ENCODE data around the gene STRN.
"Not testable (repeated sequence)": the region's sequence is repeated elsewhere in the genome, so short reads cannot be mapped to it uniquely, and the experiment has no call there.

The STRN gene

GRCh38 chr2:36966370-36967235, at the start of gene STRN:
TSS of gene STRN (minus strand) at chr2:36966536. CDS start at chr2:36966463, 73 bp downstream.
- Histone ChIP-seq H3K9ac (ENCODE audit: low read length) (peak within 1 kb of the TSS; percentile 70), H3K4me3 (ENCODE audit: low read length) (peak within 1 kb of the TSS; percentile 94), H3K27me3 (ENCODE audit: control insufficient read depth, insufficient read depth, low read length) (no peaks in the 10 kb centered on the region), H3K27ac (ENCODE audit: low read depth, low read length) (peak within 1 kb of the TSS; percentile 84), H3K4me1 (ENCODE audit: control insufficient read depth, insufficient read depth, low read length) (peaks cover 4% of the 10 kb centered on the region), H3K36me3 (ENCODE audit: control insufficient read depth, insufficient read depth, low read length) (no peaks in the 10 kb centered on the region)

GRCh38 chr2:37013315-37013641, 46.9 kb upstream of the STRN start:
- Histone ChIP-seq H3K4me1 (ENCODE audit: control insufficient read depth, insufficient read depth, low read length) (no peaks in the 10 kb centered on the region), H3K27ac (ENCODE audit: low read depth, low read length) (no peak overlapping the region), H3K36me3 (ENCODE audit: control insufficient read depth, insufficient read depth, low read length) (peaks cover 4% of the 10 kb centered on the region), H3K9ac (ENCODE audit: low read length) (no peak overlapping the region), H3K4me3 (ENCODE audit: low read length) (no peak overlapping the region), H3K27me3 (ENCODE audit: control insufficient read depth, insufficient read depth, low read length) (no peaks in the 10 kb centered on the region)

- Histone ChIP-seq H3K4me1 (ENCODE audit: control insufficient read depth, insufficient read depth, low read length) (no peaks in the 10 kb centered on the region), H3K9ac (ENCODE audit: low read length) (no peak overlapping the region), H3K27ac (ENCODE audit: low read depth, low read length) (no peak overlapping the region), H3K4me3 (ENCODE audit: low read length) (no peak overlapping the region), H3K36me3 (ENCODE audit: control insufficient read depth, insufficient read depth, low read length) (peaks cover 7% of the 10 kb centered on the region), H3K27me3 (ENCODE audit: control insufficient read depth, insufficient read depth, low read length) (no peaks in the 10 kb centered on the region)
Observed at GRCh38 chr2:37011130-37011529, 44.8 kb upstream of the STRN start.

DNA sequence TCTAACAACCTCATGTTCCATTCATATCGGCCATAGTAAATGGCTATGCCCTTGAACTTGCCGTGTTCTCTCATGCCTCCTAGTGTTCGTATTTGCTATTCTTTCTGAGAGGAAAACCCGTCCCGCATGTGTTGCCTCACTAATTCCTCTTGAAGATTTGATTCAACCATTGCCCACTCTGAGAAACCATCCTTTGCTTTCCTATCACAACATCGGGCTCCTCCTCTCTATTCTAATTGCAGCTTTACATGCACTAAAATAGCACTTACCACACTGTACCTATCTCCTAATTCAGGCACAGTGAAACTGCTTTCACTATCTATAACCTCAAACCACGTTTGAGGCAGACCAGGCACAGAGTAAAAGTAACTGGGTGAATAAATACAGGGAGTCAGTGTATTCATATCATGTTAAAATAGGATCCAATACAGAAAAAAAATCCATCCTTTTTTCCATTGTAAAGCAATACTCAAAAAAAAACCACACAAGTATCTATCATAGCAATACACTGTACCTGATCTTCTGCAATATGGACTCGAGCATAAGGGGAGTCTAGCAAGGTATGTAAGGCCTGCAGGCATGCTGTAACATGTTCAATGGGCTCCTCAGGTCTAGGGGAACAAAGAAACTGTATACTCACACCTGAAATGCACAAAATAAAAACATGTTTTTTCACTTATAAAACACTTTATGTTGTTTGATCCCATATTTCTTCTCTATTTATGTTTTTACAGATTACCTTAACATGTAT, 39.0 kb upstream of the STRN start:
- H3K36me3 ChIP-seq (ENCODE audit: control insufficient read depth, insufficient read depth, low read length), result peaks cover 21% of the 10 kb centered on the region
- no peak overlapping the region for H3K4me3 ChIP-seq (ENCODE audit: low read length)
- no peak overlapping the region for H3K9ac ChIP-seq (ENCODE audit: low read length)
- H3K4me1 ChIP-seq (ENCODE audit: control insufficient read depth, insufficient read depth, low read length), result no peaks in the 10 kb centered on the region
- no peak overlapping the region for H3K27ac ChIP-seq (ENCODE audit: low read depth, low read length)
- H3K27me3 ChIP-seq (ENCODE audit: control insufficient read depth, insufficient read depth, low read length), result no peaks in the 10 kb centered on the region

- Histone ChIP-seq H3K27ac (ENCODE audit: low read depth, low read length) (no peak overlapping the region), H3K4me1 (ENCODE audit: control insufficient read depth, insufficient read depth, low read length) (no peaks in the 10 kb centered on the region), H3K27me3 (ENCODE audit: control insufficient read depth, insufficient read depth, low read length) (no peaks in the 10 kb centered on the region), H3K9ac (ENCODE audit: low read length) (no peak overlapping the region), H3K36me3 (ENCODE audit: control insufficient read depth, insufficient read depth, low read length) (peaks cover 18% of the 10 kb centered on the region), H3K4me3 (ENCODE audit: low read length) (no peak overlapping the region)
Observed at GRCh38 chr2:37000988-37001556, 34.7 kb upstream of the STRN start.

DNA sequence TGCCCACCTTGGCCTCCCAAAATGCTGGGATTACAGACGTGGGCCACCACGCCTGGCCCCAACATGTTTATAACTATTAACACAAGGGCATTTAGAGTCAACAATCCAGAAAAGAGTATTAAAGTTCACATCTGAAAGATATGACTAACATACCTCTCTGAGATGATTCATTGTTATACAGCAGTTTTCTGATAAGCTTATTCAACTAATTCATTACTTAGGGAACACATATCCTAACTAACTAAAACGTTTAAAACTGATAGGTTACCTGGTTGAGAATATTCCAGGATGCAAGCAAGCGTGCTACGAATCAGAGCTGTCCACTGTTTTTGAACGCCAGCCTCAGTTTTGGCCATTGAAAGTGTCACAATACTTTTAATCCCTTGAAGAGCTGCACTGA, 34.0 kb upstream of the STRN start:
- Histone ChIP-seq H3K36me3 (ENCODE audit: control insufficient read depth, insufficient read depth, low read length) (peaks cover 18% of the 10 kb centered on the region), H3K4me1 (ENCODE audit: control insufficient read depth, insufficient read depth, low read length) (no peaks in the 10 kb centered on the region), H3K4me3 (ENCODE audit: low read length) (no peak overlapping the region), H3K27me3 (ENCODE audit: control insufficient read depth, insufficient read depth, low read length) (no peaks in the 10 kb centered on the region), H3K9ac (ENCODE audit: low read length) (no peak overlapping the region), H3K27ac (ENCODE audit: low read depth, low read length) (no peak overlapping the region)

- H3K4me3 ChIP-seq (ENCODE audit: low read length); H3K27me3 ChIP-seq (ENCODE audit: control insufficient read depth, insufficient read depth, low read length); H3K4me1 ChIP-seq (ENCODE audit: control insufficient read depth, insufficient read depth, low read length); H3K27ac ChIP-seq (ENCODE audit: low read depth, low read length); H3K9ac ChIP-seq (ENCODE audit: low read length): not testable (repeated sequence)
- peaks cover 10% of the 10 kb centered on the region for H3K36me3 ChIP-seq (ENCODE audit: control insufficient read depth, insufficient read depth, low read length)
Observed at GRCh38 chr2:36999416-36999815, 33.1 kb upstream of the STRN start.

DNA sequence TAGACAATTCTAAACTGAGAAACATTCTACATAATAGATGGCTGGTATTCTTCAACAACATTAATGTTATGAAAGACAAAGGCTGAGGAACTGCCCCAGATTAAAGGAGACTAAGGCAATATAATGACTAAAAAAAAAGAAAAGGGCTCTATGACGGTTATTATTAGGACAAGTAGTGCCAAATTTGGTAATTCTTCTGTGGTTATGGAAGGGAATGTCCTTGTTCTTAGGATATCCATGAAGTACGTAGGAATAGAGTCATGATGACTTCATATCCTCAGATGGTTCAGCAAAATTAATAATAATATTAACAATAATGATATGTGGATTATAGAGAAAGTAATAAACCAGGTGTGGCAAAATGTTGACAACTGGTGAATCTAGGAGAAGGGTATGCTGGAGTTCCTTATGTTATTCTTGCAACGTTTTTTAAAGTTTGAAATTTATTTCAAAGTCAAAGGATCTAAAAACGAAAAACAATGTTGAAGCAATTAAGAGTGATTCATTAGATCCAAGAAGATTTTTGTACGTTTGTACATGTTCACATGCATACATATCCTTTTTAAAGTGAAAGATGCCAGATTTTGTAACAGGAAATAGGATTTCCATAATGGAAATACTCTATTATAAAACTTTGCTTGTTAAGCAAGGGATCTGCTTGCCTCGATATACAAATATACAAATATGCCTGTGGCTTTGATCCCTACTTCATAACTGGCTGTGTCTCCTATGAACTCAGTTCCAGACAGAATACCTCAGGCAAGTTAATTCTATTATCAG, 27.7 kb upstream of the STRN start:
- H3K27me3 ChIP-seq (ENCODE audit: control insufficient read depth, insufficient read depth, low read length), result no peaks in the 10 kb centered on the region
- no peak overlapping the region for H3K9ac ChIP-seq (ENCODE audit: low read length)
- no peaks in the 10 kb centered on the region for H3K4me1 ChIP-seq (ENCODE audit: control insufficient read depth, insufficient read depth, low read length)
- H3K4me3 ChIP-seq (ENCODE audit: low read length), result no peak overlapping the region
- H3K27ac ChIP-seq (ENCODE audit: low read depth, low read length), result no peak overlapping the region
- no peaks in the 10 kb centered on the region for H3K36me3 ChIP-seq (ENCODE audit: control insufficient read depth, insufficient read depth, low read length)

GRCh38 chr2:36988008-36988407, 21.7 kb upstream of the STRN start:
- Histone ChIP-seq H3K27me3 (ENCODE audit: control insufficient read depth, insufficient read depth, low read length) (no peaks in the 10 kb centered on the region), H3K4me1 (ENCODE audit: control insufficient read depth, insufficient read depth, low read length) (no peaks in the 10 kb centered on the region), H3K36me3 (ENCODE audit: control insufficient read depth, insufficient read depth, low read length) (peaks cover 2% of the 10 kb centered on the region), H3K27ac (ENCODE audit: low read depth, low read length) (no peak overlapping the region), H3K4me3 (ENCODE audit: low read length) (no peak overlapping the region), H3K9ac (ENCODE audit: low read length) (no peak overlapping the region)

GRCh38 chr2:36982467-36982866, 16.1 kb upstream of the STRN start:
- Histone ChIP-seq H3K27ac (ENCODE audit: low read depth, low read length) (no peak overlapping the region), H3K36me3 (ENCODE audit: control insufficient read depth, insufficient read depth, low read length) (peaks cover 2% of the 10 kb centered on the region), H3K27me3 (ENCODE audit: control insufficient read depth, insufficient read depth, low read length) (no peaks in the 10 kb centered on the region), H3K9ac (ENCODE audit: low read length) (no peak overlapping the region), H3K4me3 (ENCODE audit: low read length) (no peak overlapping the region), H3K4me1 (ENCODE audit: control insufficient read depth, insufficient read depth, low read length) (no peaks in the 10 kb centered on the region)

GRCh38 chr2:36981911-36982310, 15.6 kb upstream of the STRN start:
- H3K9ac ChIP-seq (ENCODE audit: low read length), result no peak overlapping the region
- peaks cover 2% of the 10 kb centered on the region for H3K36me3 ChIP-seq (ENCODE audit: control insufficient read depth, insufficient read depth, low read length)
- no peak overlapping the region for H3K4me3 ChIP-seq (ENCODE audit: low read length)
- no peaks in the 10 kb centered on the region for H3K4me1 ChIP-seq (ENCODE audit: control insufficient read depth, insufficient read depth, low read length)
- no peak overlapping the region for H3K27ac ChIP-seq (ENCODE audit: low read depth, low read length)
- no peaks in the 10 kb centered on the region for H3K27me3 ChIP-seq (ENCODE audit: control insufficient read depth, insufficient read depth, low read length)

DNA sequence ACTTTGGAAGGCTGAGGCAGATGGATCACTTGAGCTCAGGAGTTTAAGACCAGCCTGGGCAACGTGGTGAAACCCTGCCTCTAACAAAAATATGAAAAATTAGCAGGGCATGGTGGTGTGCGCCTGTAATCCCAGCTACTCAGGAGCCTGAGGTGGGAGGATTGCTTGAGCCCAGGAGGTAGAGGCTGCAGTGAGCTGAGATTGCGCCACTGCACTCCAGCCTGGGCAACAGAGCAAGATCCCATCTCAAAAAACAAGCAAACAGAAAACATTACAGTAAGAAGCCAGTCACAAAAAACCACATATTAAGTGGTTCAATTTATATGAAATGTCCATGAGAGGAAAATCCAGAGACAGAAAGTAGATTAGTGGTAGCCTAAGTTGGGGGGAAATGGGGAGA, 12.7 kb upstream of the STRN start:
- not testable (repeated sequence) for H3K4me3 ChIP-seq (ENCODE audit: low read length); H3K27me3 ChIP-seq (ENCODE audit: control insufficient read depth, insufficient read depth, low read length); H3K4me1 ChIP-seq (ENCODE audit: control insufficient read depth, insufficient read depth, low read length); H3K36me3 ChIP-seq (ENCODE audit: control insufficient read depth, insufficient read depth, low read length); H3K9ac ChIP-seq (ENCODE audit: low read length); H3K27ac ChIP-seq (ENCODE audit: low read depth, low read length)
